ENCODE measurements around the gene PRPSAP2.

- TF ChIP-seq CTCF (IDR thresholded peaks at IDR 0.05) (no peak), POLR2A (IDR thresholded peaks at IDR 0.05) (no peak)
Measured at GRCh38 chr17:18904482-18904881, 46.6 kb downstream of the PRPSAP2 start.
